Measurements from ENCODE around the gene SPINK7. TPM values are rescaled to one million over a fixed set of nuclear protein-coding genes. Genes with fewer than 3 reads are reported as not detected.
"Not testable (repeated sequence)": the region's sequence is repeated elsewhere in the genome, so short reads cannot be mapped to it uniquely, and the experiment has no call there.

Gene SPINK7
- total RNA-seq, 1 experiment from 2014 or later = not detected

DNA sequence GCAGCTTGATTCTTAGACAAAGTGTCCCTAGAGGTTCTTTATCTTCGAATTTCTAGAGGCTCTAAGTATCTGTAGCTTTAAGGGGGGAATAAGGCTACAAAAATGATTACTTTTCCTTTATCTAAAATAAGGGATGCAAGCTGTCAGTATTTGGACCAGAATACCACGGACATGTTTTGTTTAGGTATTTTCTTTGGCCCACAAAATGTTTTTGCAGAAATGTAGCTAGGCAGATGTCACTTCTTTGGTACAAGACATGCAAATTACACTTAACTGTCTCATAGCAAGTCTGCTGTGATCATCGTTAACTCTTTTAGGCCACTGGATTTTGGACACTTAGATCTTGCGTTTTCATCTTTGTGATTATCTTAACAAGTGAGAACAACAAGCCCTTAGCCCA is 2.5 kb downstream of the SPINK7 start (continued):
- TF ChIP-seq ATF3 (IDR thresholded peaks at IDR 0.05) = no peak

GRCh38 chr5:148320011-148320963 is 8.1 kb downstream of the SPINK7 start:
- DNase-seq (ENCODE audit: low read depth, low spot score); H3K36me3 ChIP-seq (ENCODE audit: control insufficient read depth in 1 of 2, insufficient read depth in 2 of 2, low read length in 2 of 2); POLR2A ChIA-PET; H3K27me3 ChIP-seq (ENCODE audit: insufficient read depth, low read length); H2AFZ ChIP-seq (ENCODE audit: low read depth, low read length, poor library complexity, severe bottlenecking); H3K9me3 ChIP-seq (ENCODE audit: control insufficient read depth in 1 of 2, insufficient read depth in 1 of 2, low read depth in 1 of 2, low read length in 2 of 2); H3K4me2 ChIP-seq (ENCODE audit: low read length); H4K20me1 ChIP-seq (ENCODE audit: insufficient read depth); BruUV-seq (replicated peaks); RAD21 ChIA-PET (ENCODE audit: low non-redundant PET in 1 of 2, low total read pairs in 2 of 2, uncharacterized antibody in 2 of 2, unreplicated experiment in 2 of 2); H3K79me2 ChIP-seq (ENCODE audit: insufficient read depth, low read length); H3K4me1 ChIP-seq (ENCODE audit: control insufficient read depth in 1 of 2, insufficient read depth in 2 of 2, low read length in 2 of 2); H3K9ac ChIP-seq (ENCODE audit: low read length); H3K4me3 ChIP-seq (replicated peaks in 1 of 2; ENCODE audit: low read depth in 1 of 2, low read length in 2 of 2); CTCF ChIA-PET; H3K27ac ChIP-seq (ENCODE audit: low read depth, low read length); intact Hi-C loops (cut with micrococcal nuclease); H3K9me2 ChIP-seq (ENCODE audit: insufficient read depth); ATAC-seq: not testable (repeated sequence)

GRCh38 chr5:148333262-148333849 is 21.1 kb downstream of the SPINK7 start:
- H3K9me2 ChIP-seq (ENCODE audit: insufficient read depth) = no peaks in the 10 kb centered on the region
- POLR2A ChIA-PET = no interaction called here
- BruUV-seq (replicated peaks) = no TSS peak
- no peaks in the 10 kb centered on the region for H3K27me3 ChIP-seq (ENCODE audit: insufficient read depth, low read length)
- H3K9me3 ChIP-seq (ENCODE audit: control insufficient read depth in 1 of 2, insufficient read depth in 1 of 2, low read depth in 1 of 2, low read length in 2 of 2) = no peaks in the 10 kb centered on the region
- H2AFZ ChIP-seq (ENCODE audit: low read depth, low read length, poor library complexity, severe bottlenecking) = no peak overlapping the region
- H3K9ac ChIP-seq (ENCODE audit: low read length) = no peak overlapping the region
- H3K27ac ChIP-seq (ENCODE audit: low read depth, low read length) = no peak overlapping the region
- H4K20me1 ChIP-seq (ENCODE audit: insufficient read depth) = no peaks in the 10 kb centered on the region
- peaks cover 0 to 5% of the 10 kb centered on the region in 2 experiments; a peak in 1 of 4 replicates for H3K4me1 ChIP-seq (ENCODE audit: control insufficient read depth in 1 of 2, insufficient read depth in 2 of 2, low read length in 2 of 2)
- DNase-seq (ENCODE audit: low read depth, low spot score) = no peak
- no peak for ATAC-seq
- RAD21 ChIA-PET (ENCODE audit: low non-redundant PET in 1 of 2, low total read pairs in 2 of 2, uncharacterized antibody in 2 of 2, unreplicated experiment in 2 of 2) = no interaction called here
- H3K4me3 ChIP-seq (replicated peaks in 1 of 2; ENCODE audit: low read depth in 1 of 2, low read length in 2 of 2) = no peak overlapping the region
- H3K79me2 ChIP-seq (ENCODE audit: insufficient read depth, low read length) = no peaks in the 10 kb centered on the region
- no peak overlapping the region for H3K4me2 ChIP-seq (ENCODE audit: low read length)
- CTCF ChIA-PET = no interaction called here
- no peaks in the 10 kb centered on the region for H3K36me3 ChIP-seq (ENCODE audit: control insufficient read depth in 1 of 2, insufficient read depth in 2 of 2, low read length in 2 of 2)
- intact Hi-C loops (cut with micrococcal nuclease) = no loop called here
- TF ChIP-seq EGR1 (IDR thresholded peaks at IDR 0.05; ENCODE audit: low read depth) (no peak), CBX3 (IDR thresholded peaks at IDR 0.05; ENCODE audit: low read depth) (no peak), EZH2phosphoT487 (IDR thresholded peaks at IDR 0.05; ENCODE audit: borderline replicate concordance) (no peak), JUND (IDR thresholded peaks at IDR 0.05) (no peak), ELF1 (IDR thresholded peaks at IDR 0.05; ENCODE audit: borderline replicate concordance, low read depth) (no peak), CTCF (IDR thresholded peaks at IDR 0.05 in 2 of 3, conservative IDR thresholded peaks at IDR 0.05 in 1 of 3; ENCODE audit: borderline replicate concordance in 1 of 3, insufficient read depth in 1 of 3, low read depth in 2 of 3, low read length in 2 of 3) (no peak), CEBPB (IDR thresholded peaks at IDR 0.05; ENCODE audit: low read depth) (no peak), ATF3 (IDR thresholded peaks at IDR 0.05) (no peak), YY1 (IDR thresholded peaks at IDR 0.05; ENCODE audit: extremely low read depth, insufficient replicate concordance, low read depth, low read length) (no peak), EZH2 (IDR thresholded peaks at IDR 0.05) (no peak)
- TF ChIP-seq, protein P1, sequence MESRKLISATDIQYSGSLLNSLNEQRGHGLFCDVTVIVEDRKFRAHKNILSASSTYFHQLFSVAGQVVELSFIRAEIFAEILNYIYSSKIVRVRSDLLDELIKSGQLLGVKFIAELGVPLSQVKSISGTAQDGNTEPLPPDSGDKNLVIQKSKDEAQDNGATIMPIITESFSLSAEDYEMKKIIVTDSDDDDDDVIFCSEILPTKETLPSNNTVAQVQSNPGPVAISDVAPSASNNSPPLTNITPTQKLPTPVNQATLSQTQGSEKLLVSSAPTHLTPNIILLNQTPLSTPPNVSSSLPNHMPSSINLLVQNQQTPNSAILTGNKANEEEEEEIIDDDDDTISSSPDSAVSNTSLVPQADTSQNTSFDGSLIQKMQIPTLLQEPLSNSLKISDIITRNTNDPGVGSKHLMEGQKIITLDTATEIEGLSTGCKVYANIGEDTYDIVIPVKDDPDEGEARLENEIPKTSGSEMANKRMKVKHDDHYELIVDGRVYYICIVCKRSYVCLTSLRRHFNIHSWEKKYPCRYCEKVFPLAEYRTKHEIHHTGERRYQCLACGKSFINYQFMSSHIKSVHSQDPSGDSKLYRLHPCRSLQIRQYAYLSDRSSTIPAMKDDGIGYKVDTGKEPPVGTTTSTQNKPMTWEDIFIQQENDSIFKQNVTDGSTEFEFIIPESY (IDR thresholded peaks at IDR 0.05; ENCODE audit: extremely low read depth, insufficient replicate concordance, low read length) = no peak
